ENCODE results near the gene C15orf61.

The C15orf61 gene

GRCh38 chr15:67521029-67521782, at the start of gene C15orf61:
C15orf61 (plus strand) TSS chr15:67521131; CDS start chr15:67521249, 118 bp downstream.
- DNase-seq = peak; percentile 91

GRCh38 chr15:67472957-67473356, 48.0 kb upstream of the C15orf61 start:
- no peak for DNase-seq

GRCh38 chr15:67474405-67475110, 46.4 kb upstream of the C15orf61 start:
- DNase-seq = no peak

GRCh38 chr15:67479781-67480505, 41.0 kb upstream of the C15orf61 start:
- no peak for DNase-seq

- no peak for DNase-seq
Measured at GRCh38 chr15:67480741-67481140, 40.2 kb upstream of the C15orf61 start.

GRCh38 chr15:67481680-67482079, 39.3 kb upstream of the C15orf61 start:
- DNase-seq = no peak

GRCh38 chr15:67495585-67495984, 25.3 kb upstream of the C15orf61 start:
- DNase-seq = no peak

GRCh38 chr15:67501177-67501835, 19.6 kb upstream of the C15orf61 start:
- no peak for DNase-seq

- DNase-seq = no peak
Measured at GRCh38 chr15:67501836-67502461, 19.0 kb upstream of the C15orf61 start.

GRCh38 chr15:67504056-67504455, 16.9 kb upstream of the C15orf61 start:
- DNase-seq = no peak

- DNase-seq = no peak
Measured at GRCh38 chr15:67504796-67505195, 16.1 kb upstream of the C15orf61 start.

- DNase-seq = no peak
Measured at GRCh38 chr15:67505675-67506572, 15.0 kb upstream of the C15orf61 start.

GRCh38 chr15:67506775-67507747, 13.9 kb upstream of the C15orf61 start:
- no peak for DNase-seq

GRCh38 chr15:67508407-67508806, 12.5 kb upstream of the C15orf61 start:
- no peak for DNase-seq

- no peak for DNase-seq
Measured at GRCh38 chr15:67509918-67510317, 11.0 kb upstream of the C15orf61 start.

GRCh38 chr15:67510597-67511190, 10.2 kb upstream of the C15orf61 start:
- DNase-seq = no peak

- DNase-seq = no peak
Measured at GRCh38 chr15:67511606-67512005, 9.3 kb upstream of the C15orf61 start.

- no peak for DNase-seq
Measured at GRCh38 chr15:67512140-67512539, 8.8 kb upstream of the C15orf61 start.

GRCh38 chr15:67512933-67513714, 7.8 kb upstream of the C15orf61 start:
- no peak for DNase-seq

All from CD4-positive, alpha-beta T cell treated with Interleukin-4 for 4 hours (primary cell).